NB4 (cell line): ENCODE data around the gene SETDB2.
"Not testable (repeated sequence)": the region's sequence is repeated elsewhere in the genome, so short reads cannot be mapped to it uniquely, and the experiment has no call there.

Source experiments
- DNase-seq: peaks from one replicate; pipeline ENCODE4 v3.0.0; 2010; ENCODE audit warnings: low read depth
- H3K4me3 ChIP-seq: one replicate; pipeline ENCODE4 v1.5.1; 2011; ENCODE audit warnings: mild to moderate bottlenecking, low read depth, low read length, moderate library complexity
- CTCF ChIP-seq: IDR thresholded peaks from one replicate; pipeline ENCODE4 v1.5.1; 2012; ENCODE audit warnings: low read depth, low read length
- MAX ChIP-seq: IDR thresholded peaks from 2 replicates; pipeline ENCODE4 v1.6.1; 2011; ENCODE audit warnings: low read depth, low read length
- MYC ChIP-seq: IDR thresholded peaks from 2 replicates; pipeline ENCODE4 v1.6.1; 2011; ENCODE audit warnings: low read depth, low read length
- POLR2A ChIP-seq: IDR thresholded peaks from 2 replicates; pipeline ENCODE4 v1.6.1; 2011; ENCODE audit warnings: mild to moderate bottlenecking; ENCODE audit not compliant: insufficient read length; ENCODE audit errors: extremely low read depth

Gene SETDB2

GRCh38 chr13:49495783-49496762, 52.0 kb downstream of the SETDB2 start, which contains the start of gene PHF11:
Gene PHF11 (plus strand): TSS chr13:49495953. CDS start chr13:49496002, 49 bp downstream.
- H3K4me3 ChIP-seq: peak within 1 kb of the TSS; percentile 54
- TF ChIP-seq POLR2A (peak; percentile 45), MAX (peak; percentile 42; the same call in 1 of the 2 replicates), MYC (no peak; the same call in 1 of the 2 replicates), CTCF (no peak)
- DNase-seq: peak; percentile 89

- H3K4me3 ChIP-seq, DNase-seq: not testable (repeated sequence)
Measured at GRCh38 chr13:49496837-49497236, 52.8 kb downstream of the SETDB2 start.

GRCh38 chr13:49497272-49497671, 53.2 kb downstream of the SETDB2 start:
- H3K4me3 ChIP-seq: no peak overlapping the region
- TF ChIP-seq CTCF (no peak), POLR2A (no peak), MYC (no peak), MAX (no peak)
- no peak for DNase-seq

- H3K4me3 ChIP-seq: no peak overlapping the region
- DNase-seq: no peak
- TF ChIP-seq MAX (no peak), CTCF (no peak), MYC (no peak), POLR2A (no peak)
Measured at GRCh38 chr13:49498206-49498605, 54.1 kb downstream of the SETDB2 start.

GRCh38 chr13:49499889-49500660, 56.0 kb downstream of the SETDB2 start:
- no peak overlapping the region for H3K4me3 ChIP-seq
- no peak for DNase-seq
- no peak for TF ChIP-seq POLR2A
- no peak for TF ChIP-seq MYC
- no peak for TF ChIP-seq MAX
- no peak for TF ChIP-seq CTCF

GRCh38 chr13:49502954-49503353, 58.9 kb downstream of the SETDB2 start:
- no peak overlapping the region for H3K4me3 ChIP-seq
- no peak for TF ChIP-seq CTCF
- no peak for TF ChIP-seq MAX
- no peak for TF ChIP-seq MYC
- no peak for TF ChIP-seq POLR2A
- DNase-seq: no peak
